A549 (cell line): ENCODE results near the gene F5.

Experiments
- RCOR1 ChIP-seq: fragments of 150-350 bp; IDR thresholded peaks from 2 replicates; pipeline ENCODE4 v1.6.1; 2014; ENCODE audit warnings: antibody characterized with exemption, low read length, low read depth
- ZC3H11A ChIP-seq: fragments of 450-650 bp; IDR thresholded peaks from 2 replicates; pipeline ENCODE4 v1.6.1; 2014; ENCODE audit warnings: antibody characterized with exemption, mild to moderate bottlenecking
- TF ChIP-seq, protein P1 (sequence below): IDR thresholded peaks from 2 replicates; pipeline ENCODE4 v1.6.1; 2012; ENCODE audit warnings: low read depth, borderline replicate concordance

GRCh38 chr1:169497317-169497716, 89.0 kb downstream of the F5 start:
- TF ChIP-seq, protein P1, sequence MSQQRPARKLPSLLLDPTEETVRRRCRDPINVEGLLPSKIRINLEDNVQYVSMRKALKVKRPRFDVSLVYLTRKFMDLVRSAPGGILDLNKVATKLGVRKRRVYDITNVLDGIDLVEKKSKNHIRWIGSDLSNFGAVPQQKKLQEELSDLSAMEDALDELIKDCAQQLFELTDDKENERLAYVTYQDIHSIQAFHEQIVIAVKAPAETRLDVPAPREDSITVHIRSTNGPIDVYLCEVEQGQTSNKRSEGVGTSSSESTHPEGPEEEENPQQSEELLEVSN: no peak
- TF ChIP-seq RCOR1: no peak
- no peak for TF ChIP-seq ZC3H11A
